HEK293 (cell line): ENCODE data around the gene RGS4.

Experiments
- CTCF ChIA-PET: fragments of 350-600 bp; formaldehyde crosslinking; extraction: SDS; loops from one replicate; lab custom pipeline; 2021; ENCODE audit warnings: antibody characterized with exemption; lab: Yijun Ruan, JAX
- POLR2A ChIA-PET: fragments of 300-600 bp; formaldehyde crosslinking; extraction: SDS; loops from one replicate; lab custom pipeline; 2020; ENCODE audit warnings: antibody characterized with exemption, inconsistent platforms; lab: Yijun Ruan, JAX
- H3K27ac ChIP-seq: fragments of 200-500 bp; sonication (Bioruptor generic); 2 replicates; pipeline ENCODE4 v1.5.1; 2014; ENCODE audit warnings: low read depth, low read length, control low read depth, inconsistent platforms; ENCODE audit errors: extremely low read depth
- H3K36me3 ChIP-seq, 2 experiments: fragments of 200-500 bp in 1 of 2; sonication (Bioruptor generic) in 1 of 2; 1 replicate in 1 of 2; 2 replicates in 1 of 2; pipeline ENCODE4 v1.5.1; 2014 to 2017; ENCODE audit warnings: inconsistent platforms in 2 of 2, low read length in 2 of 2; ENCODE audit not compliant: control insufficient read depth in 2 of 2, insufficient read depth in 1 of 2
- H3K4me1 ChIP-seq: fragments of 200-500 bp; sonication (Bioruptor generic); 2 replicates; pipeline ENCODE4 v1.5.1; 2014; ENCODE audit warnings: mild to moderate bottlenecking, low read length, inconsistent platforms; ENCODE audit not compliant: control insufficient read depth, insufficient read depth
- H3K4me3 ChIP-seq: 2 replicates; pipeline ENCODE4 v1.5.1; 2011; ENCODE audit warnings: low read depth, mild to moderate bottlenecking, control low read depth, low read length, moderate library complexity
- H3K9me3 ChIP-seq: fragments of 200-500 bp; sonication (Bioruptor generic); 2 replicates; pipeline ENCODE4 v1.5.1; 2014; ENCODE audit warnings: low read depth, low read length, inconsistent platforms; ENCODE audit not compliant: control insufficient read depth, insufficient read depth
- FEZF1 ChIP-seq: fragments of 450-650 bp; formaldehyde crosslinking; IDR thresholded peaks from 2 replicates; pipeline ENCODE4 v1.5.1; 2016; ENCODE audit warnings: missing biosample characterization, missing genetic modification characterization
- GLI2 ChIP-seq: fragments of 450-650 bp; formaldehyde crosslinking; IDR thresholded peaks from 2 replicates; pipeline ENCODE4; 2017; ENCODE audit warnings: missing biosample characterization, missing genetic modification characterization, low read depth, borderline replicate concordance
- PBX3 ChIP-seq: sonication (generic); formaldehyde crosslinking; IDR thresholded peaks from 2 replicates; pipeline ENCODE4 v1.8.1; 2022; ENCODE audit warnings: mild to moderate bottlenecking, moderate library complexity, missing genetic modification reagents
- REPIN1 ChIP-seq: fragments of 450-650 bp; formaldehyde crosslinking; IDR thresholded peaks from 2 replicates; pipeline ENCODE4 v1.5.1; 2017; ENCODE audit warnings: missing biosample characterization, missing genetic modification characterization, low read depth
- ZBTB21 ChIP-seq: fragments of 450-650 bp; formaldehyde crosslinking; IDR thresholded peaks from 2 replicates; pipeline ENCODE4 v1.5.1; 2017; ENCODE audit warnings: missing biosample characterization, missing genetic modification characterization
- ZBTB44 ChIP-seq: fragments of 450-650 bp; IDR thresholded peaks from 2 replicates; pipeline ENCODE4 v1.5.1; 2018; ENCODE audit warnings: missing biosample characterization, mild to moderate bottlenecking, missing genetic modification characterization
- ZBTB6 ChIP-seq: fragments of 450-650 bp; formaldehyde crosslinking; IDR thresholded peaks from 2 replicates; pipeline ENCODE4 v1.5.1; 2017; ENCODE audit warnings: missing biosample characterization, missing genetic modification characterization
- ZFP41 ChIP-seq: fragments of 450-650 bp; formaldehyde crosslinking; IDR thresholded peaks from 2 replicates; pipeline ENCODE4 v1.5.1; 2016; ENCODE audit warnings: missing biosample characterization, missing genetic modification characterization, borderline replicate concordance
- ZNF112 ChIP-seq: fragments of 450-650 bp; formaldehyde crosslinking; IDR thresholded peaks from 2 replicates; pipeline ENCODE4 v1.5.0; 2017; ENCODE audit warnings: missing biosample characterization, missing genetic modification characterization
- ZNF48 ChIP-seq: fragments of 450-650 bp; formaldehyde crosslinking; IDR thresholded peaks from 2 replicates; pipeline ENCODE4 v1.5.1; 2016; ENCODE audit warnings: missing biosample characterization, missing genetic modification characterization
- ZNF518A ChIP-seq: fragments of 450-650 bp; formaldehyde crosslinking; conservative IDR thresholded peaks from 2 replicates; pipeline ENCODE4 v1.5.1; 2016; ENCODE audit warnings: low read depth, missing biosample characterization, missing genetic modification characterization
- ZNF585B ChIP-seq: fragments of 450-650 bp; formaldehyde crosslinking; IDR thresholded peaks from 2 replicates; pipeline ENCODE4 v1.5.1; 2016; ENCODE audit warnings: missing biosample characterization, missing genetic modification characterization
- ZNF600 ChIP-seq: fragments of 450-650 bp; formaldehyde crosslinking; IDR thresholded peaks from 2 replicates; pipeline ENCODE4 v1.5.1; 2016; ENCODE audit warnings: missing biosample characterization, missing genetic modification characterization
- ZNF629 ChIP-seq: fragments of 450-650 bp; formaldehyde crosslinking; IDR thresholded peaks from 2 replicates; pipeline ENCODE4 v1.5.1; 2017; ENCODE audit warnings: missing biosample characterization, missing genetic modification characterization
- ZNF677 ChIP-seq: fragments of 450-650 bp; IDR thresholded peaks from 2 replicates; pipeline ENCODE4 v1.5.0; 2018; ENCODE audit warnings: missing biosample characterization, mild to moderate bottlenecking, missing genetic modification characterization, moderate library complexity
- ZNF692 ChIP-seq: fragments of 450-650 bp; formaldehyde crosslinking; IDR thresholded peaks from 2 replicates; pipeline ENCODE4 v1.5.1; 2016; ENCODE audit warnings: missing biosample characterization, missing genetic modification characterization

RGS4 gene

GRCh38 chr1:163090321-163090945, 21.3 kb downstream of the RGS4 start (continued):
- TF ChIP-seq ZBTB6 (tag by site-specific recombination) (no peak), ZNF629 (tag by site-specific recombination) (no peak), ZFP41 (tag by site-specific recombination) (no peak), ZNF692 (tag by site-specific recombination) (no peak), ZNF112 (tag by site-specific recombination) (no peak), PBX3 (CRISPR knock-in tag) (no peak), ZBTB44 (no peak), ZNF48 (no peak)

GRCh38 chr1:163093169-163093568, 24.0 kb downstream of the RGS4 start:
- peaks cover 9% of the 10 kb centered on the region; the same call in 1 of the 2 replicates for H3K4me1 ChIP-seq
- TF ChIP-seq ZNF585B (no peak), ZNF518A (tag by site-specific recombination) (no peak), REPIN1 (tag by site-specific recombination) (no peak), ZNF677 (tag by site-specific recombination) (no peak), ZBTB21 (tag by site-specific recombination) (no peak), GLI2 (tag by site-specific recombination) (no peak), FEZF1 (tag by site-specific recombination) (no peak), ZNF600 (tag by site-specific recombination) (0 out of 2 replicates have a peak, but pooled peaks have one; percentile 39)
- ChIA-PET POLR2A (no interaction called here), CTCF (no interaction called here)
- no peak overlapping the region for H3K27ac ChIP-seq
- H3K36me3 ChIP-seq, result no peaks in the 10 kb centered on the region
- no peak overlapping the region for H3K4me3 ChIP-seq
- no peaks in the 10 kb centered on the region for H3K9me3 ChIP-seq
